ENCODE results near the gene NPTX2. TPM values are rescaled to one million over a fixed set of nuclear protein-coding genes. Genes with fewer than 3 reads are reported as not detected.

The NPTX2 gene
- total and polyA plus RNA-seq, 8 donors = 0.18 to 1.3 (median 0.38) TPM

DNA sequence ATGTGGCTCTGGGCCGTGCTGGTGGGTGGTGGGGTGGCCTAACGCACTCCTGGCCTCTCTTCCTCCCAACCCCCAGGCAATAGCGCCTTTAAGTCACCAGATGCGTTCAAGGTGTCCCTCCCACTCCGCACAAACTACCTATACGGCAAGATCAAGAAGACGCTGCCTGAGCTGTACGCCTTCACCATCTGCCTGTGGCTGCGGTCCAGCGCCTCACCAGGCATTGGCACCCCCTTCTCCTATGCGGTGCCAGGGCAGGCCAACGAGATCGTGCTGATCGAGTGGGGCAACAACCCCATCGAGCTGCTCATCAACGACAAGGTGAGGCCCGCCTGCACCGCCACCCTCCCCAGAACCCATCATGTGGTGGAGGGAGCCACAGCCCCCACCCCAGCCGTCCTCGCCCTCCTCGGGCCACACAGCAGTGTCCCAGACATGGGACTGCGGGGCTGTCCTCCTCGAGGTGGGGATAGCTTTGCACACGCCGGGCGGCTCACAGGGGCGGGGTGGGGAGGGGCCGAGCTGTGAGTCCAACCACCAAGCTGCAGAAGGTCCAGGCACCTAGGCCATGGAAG, 7.8 kb downstream of the NPTX2 start:
- no peak overlapping the region for H3K27ac ChIP-seq
- no peak for DNase-seq
- no peaks in the 10 kb centered on the region for H3K9me3 ChIP-seq
- H3K36me3 ChIP-seq = no peaks in the 10 kb centered on the region
- no peak overlapping the region for H3K4me3 ChIP-seq
- no peak for ATAC-seq
- peaks cover 0 to 90% of the 10 kb centered on the region in 2 donors for H3K27me3 ChIP-seq
- TF ChIP-seq, protein P1, sequence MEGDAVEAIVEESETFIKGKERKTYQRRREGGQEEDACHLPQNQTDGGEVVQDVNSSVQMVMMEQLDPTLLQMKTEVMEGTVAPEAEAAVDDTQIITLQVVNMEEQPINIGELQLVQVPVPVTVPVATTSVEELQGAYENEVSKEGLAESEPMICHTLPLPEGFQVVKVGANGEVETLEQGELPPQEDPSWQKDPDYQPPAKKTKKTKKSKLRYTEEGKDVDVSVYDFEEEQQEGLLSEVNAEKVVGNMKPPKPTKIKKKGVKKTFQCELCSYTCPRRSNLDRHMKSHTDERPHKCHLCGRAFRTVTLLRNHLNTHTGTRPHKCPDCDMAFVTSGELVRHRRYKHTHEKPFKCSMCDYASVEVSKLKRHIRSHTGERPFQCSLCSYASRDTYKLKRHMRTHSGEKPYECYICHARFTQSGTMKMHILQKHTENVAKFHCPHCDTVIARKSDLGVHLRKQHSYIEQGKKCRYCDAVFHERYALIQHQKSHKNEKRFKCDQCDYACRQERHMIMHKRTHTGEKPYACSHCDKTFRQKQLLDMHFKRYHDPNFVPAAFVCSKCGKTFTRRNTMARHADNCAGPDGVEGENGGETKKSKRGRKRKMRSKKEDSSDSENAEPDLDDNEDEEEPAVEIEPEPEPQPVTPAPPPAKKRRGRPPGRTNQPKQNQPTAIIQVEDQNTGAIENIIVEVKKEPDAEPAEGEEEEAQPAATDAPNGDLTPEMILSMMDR (IDR thresholded peaks at IDR 0.05) = no peak
- intact Hi-C loops (cut with DNase I) = no loop called here
- H3K4me1 ChIP-seq = no peaks in the 10 kb centered on the region

DNA sequence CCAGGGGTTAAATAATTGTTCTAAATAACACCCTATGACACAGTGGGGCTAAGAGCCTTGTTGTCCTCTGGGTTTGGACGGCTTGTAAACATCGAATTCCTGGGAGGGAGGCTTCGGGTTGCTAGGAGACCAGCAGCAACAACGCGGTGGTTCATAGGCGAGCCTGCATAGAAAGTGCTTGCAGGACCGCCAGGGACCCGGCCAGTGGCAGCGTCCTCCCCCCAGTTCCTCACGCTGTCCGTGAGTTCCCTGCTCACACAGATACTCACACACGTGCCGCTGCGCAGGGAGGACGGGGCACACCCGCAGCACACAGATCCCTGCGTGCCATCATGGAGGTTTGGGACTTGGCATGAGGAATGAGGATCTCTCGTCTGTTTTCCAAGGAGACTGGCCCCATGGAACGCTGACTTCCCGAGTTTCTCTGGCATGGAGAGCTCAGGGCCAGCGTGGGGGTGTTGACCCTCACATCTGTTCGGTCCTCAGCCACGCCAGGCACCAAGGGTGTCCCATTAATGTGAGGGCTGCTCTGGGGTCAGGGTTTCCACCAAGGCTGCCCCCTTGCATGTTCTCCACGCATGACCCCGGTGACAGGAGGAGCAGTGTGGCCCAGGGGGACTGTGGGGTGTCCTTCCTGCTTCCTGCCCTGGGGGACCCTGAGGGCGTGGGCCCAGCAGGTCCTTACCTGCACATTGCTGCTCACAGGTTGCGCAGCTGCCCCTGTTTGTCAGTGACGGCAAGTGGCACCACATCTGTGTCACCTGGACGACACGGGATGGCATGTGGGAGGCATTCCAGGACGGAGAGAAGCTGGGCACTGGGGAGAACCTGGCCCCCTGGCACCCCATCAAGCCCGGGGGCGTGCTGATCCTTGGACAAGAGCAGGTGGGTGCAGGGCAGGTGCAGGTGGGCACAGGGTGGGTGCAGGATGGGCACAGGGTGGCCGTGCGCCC, 9.7 kb downstream of the NPTX2 start:
- ATAC-seq = no peak
- TF ChIP-seq, protein P1 (IDR thresholded peaks at IDR 0.05) = no peak
- no peak for DNase-seq

DNA sequence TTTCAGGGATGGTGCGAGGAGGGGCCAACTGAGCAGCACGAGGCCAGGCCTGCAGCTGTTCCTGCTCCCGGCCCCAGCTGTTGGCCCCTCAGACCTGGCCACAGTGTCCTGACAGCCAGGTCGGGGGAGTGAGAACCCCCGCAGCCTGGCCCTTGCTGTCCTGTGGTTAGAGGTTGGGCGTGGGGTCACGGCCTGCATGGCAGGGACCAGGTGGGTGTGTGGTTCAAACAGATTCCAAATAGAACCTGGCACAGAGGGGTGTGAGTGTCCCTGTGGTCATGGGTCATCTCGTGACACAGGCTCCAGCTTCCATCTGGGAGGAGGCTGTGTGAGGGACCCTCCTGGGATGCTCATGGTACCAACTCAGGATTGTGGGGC, 10.3 kb downstream of the NPTX2 start:
- Histone ChIP-seq H3K27ac (no peak overlapping the region), H3K27me3 (peaks cover 0 to 69% of the 10 kb centered on the region in 2 donors), H3K4me1 (no peaks in the 10 kb centered on the region), H3K36me3 (no peaks in the 10 kb centered on the region), H3K4me3 (no peak overlapping the region), H3K9me3 (peaks cover 0 to 3% of the 10 kb centered on the region in 2 donors)
- DNase-seq (no peak), ATAC-seq (no peak)
- TF ChIP-seq, protein P1 (IDR thresholded peaks at IDR 0.05) = no peak
- intact Hi-C loops (cut with DNase I) = no loop called here

More for the DNA sequence above, 9.7 kb downstream of the NPTX2 start:
- H3K27me3 ChIP-seq = peaks cover 0 to 75% of the 10 kb centered on the region in 2 donors
- H3K36me3 ChIP-seq = no peaks in the 10 kb centered on the region
- H3K4me3 ChIP-seq = no peak overlapping the region
- no peaks in the 10 kb centered on the region for H3K9me3 ChIP-seq
- intact Hi-C loops (cut with DNase I) = no loop called here
- no peaks in the 10 kb centered on the region for H3K4me1 ChIP-seq
- no peak overlapping the region for H3K27ac ChIP-seq

DNA sequence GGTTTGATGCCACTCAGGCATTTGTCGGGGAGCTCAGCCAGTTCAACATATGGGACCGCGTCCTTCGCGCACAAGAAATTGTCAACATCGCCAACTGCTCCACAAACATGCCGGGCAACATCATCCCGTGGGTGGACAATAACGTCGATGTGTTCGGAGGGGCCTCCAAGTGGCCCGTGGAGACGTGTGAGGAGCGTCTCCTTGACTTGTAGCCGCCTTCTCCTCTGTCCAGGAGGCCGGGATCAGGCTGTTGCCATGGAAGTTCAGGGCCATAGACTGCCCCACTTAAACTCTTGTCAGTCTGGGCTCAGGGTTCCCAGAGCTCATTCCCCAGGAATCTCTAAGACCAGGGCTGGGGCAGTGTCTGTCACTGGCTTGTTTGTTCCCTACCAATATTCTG, 11.3 kb downstream of the NPTX2 start:
- Histone ChIP-seq H3K4me1 (no peaks in the 10 kb centered on the region), H3K9me3 (peaks cover 0 to 11% of the 10 kb centered on the region in 2 donors), H3K36me3 (no peaks in the 10 kb centered on the region), H3K27me3 (peaks cover 0 to 61% of the 10 kb centered on the region in 2 donors), H3K4me3 (no peak overlapping the region), H3K27ac (no peak overlapping the region)
- intact Hi-C loops (cut with DNase I) = no loop called here
- TF ChIP-seq, protein P1 (IDR thresholded peaks at IDR 0.05) = no peak
- DNase-seq (no peak), ATAC-seq (no peak)

DNA sequence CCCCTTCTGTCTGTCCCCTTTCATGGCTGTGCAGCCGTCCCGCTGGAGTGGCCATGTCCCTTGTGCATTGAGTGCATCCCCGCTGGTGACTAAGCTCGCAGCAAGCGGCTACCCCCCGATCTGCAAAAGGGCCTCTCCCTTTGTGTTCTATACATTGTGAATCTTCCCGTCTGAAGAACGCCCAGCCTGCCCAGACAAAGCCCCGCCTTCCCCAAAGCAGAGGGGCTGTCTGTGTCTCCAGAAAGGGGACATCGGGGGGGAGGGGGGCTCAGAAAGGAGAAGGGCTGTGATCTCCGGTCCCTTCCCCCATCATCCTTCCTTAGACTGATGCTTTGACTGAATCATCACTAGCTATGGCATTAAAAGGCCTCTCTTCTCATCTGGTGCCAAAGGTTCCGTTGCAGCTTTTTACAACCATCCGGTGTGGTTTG, 11.9 kb downstream of the NPTX2 start:
- intact Hi-C loops (cut with DNase I) = no loop called here
- Histone ChIP-seq H3K36me3 (no peaks in the 10 kb centered on the region), H3K4me3 (no peak overlapping the region), H3K27ac (no peak overlapping the region), H3K4me1 (no peaks in the 10 kb centered on the region), H3K9me3 (peaks cover 0 to 11% of the 10 kb centered on the region in 2 donors), H3K27me3 (peaks cover 0 to 59% of the 10 kb centered on the region in 2 donors)
- no peak for ATAC-seq
- no peak for DNase-seq
- TF ChIP-seq, protein P1 (IDR thresholded peaks at IDR 0.05) = no peak
